GM23248 (cell line): Measurements from ENCODE around the gene LPIN1. TPM values are rescaled to one million over a fixed set of nuclear protein-coding genes. Genes with fewer than 3 reads are reported as not detected.
"Not testable (repeated sequence)": the region's sequence is repeated elsewhere in the genome, so short reads cannot be mapped to it uniquely, and the experiment has no call there.

Experiments
- DNase-seq: peaks from one replicate; pipeline ENCODE4 v3.0.0-alpha.2; 2015
- H2AFZ ChIP-seq: fragments of 200-600 bp; sonication (generic); 2 replicates; pipeline ENCODE4 v1.6.1; 2016; ENCODE audit warnings: antibody characterized with exemption
- H3F3A ChIP-seq: fragments of 200-600 bp; sonication (generic); 2 replicates; pipeline ENCODE4 v1.6.1; 2016; ENCODE audit warnings: mild to moderate bottlenecking, antibody characterized with exemption, mixed run types; ENCODE audit not compliant: insufficient read depth
- H3K27ac ChIP-seq: fragments of 200-600 bp; sonication (generic); 2 replicates; pipeline ENCODE4 v1.5.1; 2016; ENCODE audit warnings: mild to moderate bottlenecking
- H3K27me3 ChIP-seq: fragments of 200-600 bp; sonication (generic); replicated peaks from 2 replicates; pipeline ENCODE4 v1.6.1; 2016; ENCODE audit warnings: mild to moderate bottlenecking; ENCODE audit not compliant: insufficient read depth
- H3K36me3 ChIP-seq: fragments of 200-600 bp; sonication (generic); 2 replicates; pipeline ENCODE4 v1.6.1; 2016; ENCODE audit warnings: low read depth, mild to moderate bottlenecking
- H3K4me1 ChIP-seq: fragments of 200-600 bp; sonication (generic); 2 replicates; pipeline ENCODE4 v1.6.1; 2016; ENCODE audit warnings: mild to moderate bottlenecking; ENCODE audit not compliant: insufficient read depth
- H3K4me2 ChIP-seq: fragments of 200-600 bp; sonication (generic); one replicate; pipeline ENCODE4 v1.6.1; 2016; ENCODE audit warnings: mild to moderate bottlenecking; ENCODE audit not compliant: unreplicated experiment
- H3K4me3 ChIP-seq: fragments of 200-600 bp; sonication (generic); 2 replicates; pipeline ENCODE4 v1.5.1; 2016; ENCODE audit warnings: mild to moderate bottlenecking
- H3K79me2 ChIP-seq: fragments of 200-600 bp; sonication (generic); 2 replicates; pipeline ENCODE4 v1.6.1; 2016; ENCODE audit warnings: mild to moderate bottlenecking; ENCODE audit not compliant: insufficient read depth
- H3K9ac ChIP-seq: fragments of 200-600 bp; sonication (generic); 2 replicates; pipeline ENCODE4 v1.6.1; 2016; ENCODE audit warnings: mild to moderate bottlenecking
- H3K9me2 ChIP-seq: fragments of 200-600 bp; sonication (generic); 2 replicates; pipeline ENCODE4 v1.6.1; 2016; ENCODE audit warnings: mixed run types, mild to moderate bottlenecking, moderate library complexity; ENCODE audit not compliant: insufficient read depth
- H3K9me3 ChIP-seq: fragments of 200-600 bp; sonication (generic); one replicate; pipeline ENCODE4 v1.6.1; 2017; ENCODE audit warnings: low read depth
- H4K20me1 ChIP-seq: fragments of 200-600 bp; sonication (generic); 2 replicates; pipeline ENCODE4 v1.6.0; 2016; ENCODE audit not compliant: insufficient read depth
- EZH2 ChIP-seq: fragments of 200-600 bp; sonication (generic); IDR thresholded peaks from 2 replicates; pipeline ENCODE4 v1.6.1; 2018; ENCODE audit warnings: antibody characterized with exemption, mild to moderate bottlenecking; ENCODE audit not compliant: insufficient read depth, poor library complexity, severe bottlenecking
- EZH2phosphoT487 ChIP-seq: fragments of 200-600 bp; sonication (generic); IDR thresholded peaks from 2 replicates; pipeline ENCODE4 v1.6.1; 2018; ENCODE audit warnings: antibody characterized with exemption, moderate library complexity, mild to moderate bottlenecking, low read depth; ENCODE audit not compliant: insufficient read depth
- WGBS, 2 experiments: methylation state at CpG; one replicate each; pipeline ENCODE4 v1.1.6; 2015 to 2017; ENCODE audit warnings: low lambda C conversion rate in 2 of 2, low coverage in 1 of 2; ENCODE audit errors: missing lambda C conversion rate in 2 of 2; 5-methylcytosine and 5-hydroxymethylcytosine counted together
- in situ Hi-C: fragments of 300-500 bp; cut with MboI; formaldehyde crosslinking; loops from 2 replicates; pipeline ENCODE4 v1.15.0; 2020
- polyA plus RNA-seq: library from polyadenylated mRNA; unstranded; fragments of >200 nt; fragmentation: Nextera tagmentation; extraction: Ambion mirVana; gene quantifications from 2 replicates; pipeline ENCODE4 v1.2.1, GENCODE V29; 2016
- total RNA-seq: library from RNA; depleted of rRNA; stranded (reverse); fragments of >200 nt; shearing (Covaris generic); gene quantifications from 2 replicates; pipeline ENCODE4 v1.2.3, GENCODE V29; 2014

Gene LPIN1
- total and polyA plus RNA-seq, 2 experiments from 2014 or later: 11.2 to 12.6 TPM

- Histone ChIP-seq H4K20me1 (no peaks in the 10 kb centered on the region), H3F3A (no peaks in the 10 kb centered on the region), H2AFZ (no peak overlapping the region), H3K79me2 (no peaks in the 10 kb centered on the region), H3K9me3 (no peaks in the 10 kb centered on the region), H3K27me3 (no peaks in the 10 kb centered on the region), H3K4me1 (no peaks in the 10 kb centered on the region), H3K4me3 (no peak overlapping the region), H3K36me3 (no peaks in the 10 kb centered on the region), H3K27ac (no peak overlapping the region), H3K4me2 (no peak overlapping the region), H3K9me2 (no peaks in the 10 kb centered on the region), H3K9ac (no peak overlapping the region)
- 2 to 4% methylated on average over 2 of the region's 2 CpGs for WGBS, 2 experiments
- TF ChIP-seq EZH2 (no peak), EZH2phosphoT487 (no peak)
- DNase-seq: no peak
- in situ Hi-C loops: loop anchor here (25.0 kb wide), 1 partner anchor 1170 kb away; no protein-coding TSS in a partner anchor
These were observed 95.9 kb downstream of the LPIN1 start for GRCh38 chr2:11842336-11842735.

DNA sequence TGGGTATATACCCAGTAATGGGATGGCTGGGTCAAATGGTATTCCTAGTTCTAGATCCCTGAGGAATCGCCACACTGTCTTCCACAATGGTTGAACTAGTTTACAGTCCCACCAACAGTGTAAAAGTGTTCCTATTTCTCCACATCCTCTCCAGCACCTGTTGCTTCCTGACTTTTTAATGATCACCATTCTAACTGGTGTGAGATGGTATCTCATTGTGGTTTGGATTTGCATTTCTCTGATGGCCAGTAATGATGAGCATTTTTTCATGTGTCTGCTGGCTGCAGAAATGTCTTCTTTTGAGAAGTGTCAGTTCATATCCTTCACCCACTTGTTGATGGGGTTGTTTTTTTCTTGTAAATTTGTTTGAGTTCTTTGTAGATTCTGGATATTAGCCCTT lies 98.4 kb downstream of the LPIN1 start:
- not testable (repeated sequence) for H3K79me2 ChIP-seq, H3K4me1 ChIP-seq, H3K9me3 ChIP-seq, H3K4me2 ChIP-seq, DNase-seq, H3K27me3 ChIP-seq, H3K9me2 ChIP-seq, H3K9ac ChIP-seq, H3K27ac ChIP-seq, H4K20me1 ChIP-seq, H3K36me3 ChIP-seq, H3F3A ChIP-seq, H3K4me3 ChIP-seq, H2AFZ ChIP-seq
- in situ Hi-C loops: loop anchor here (25.0 kb wide), 1 partner anchor 1168 kb away; no protein-coding TSS in a partner anchor
- WGBS, 2 experiments: 27 to 100% methylated on average over 1 of the region's 1 CpG

DNA sequence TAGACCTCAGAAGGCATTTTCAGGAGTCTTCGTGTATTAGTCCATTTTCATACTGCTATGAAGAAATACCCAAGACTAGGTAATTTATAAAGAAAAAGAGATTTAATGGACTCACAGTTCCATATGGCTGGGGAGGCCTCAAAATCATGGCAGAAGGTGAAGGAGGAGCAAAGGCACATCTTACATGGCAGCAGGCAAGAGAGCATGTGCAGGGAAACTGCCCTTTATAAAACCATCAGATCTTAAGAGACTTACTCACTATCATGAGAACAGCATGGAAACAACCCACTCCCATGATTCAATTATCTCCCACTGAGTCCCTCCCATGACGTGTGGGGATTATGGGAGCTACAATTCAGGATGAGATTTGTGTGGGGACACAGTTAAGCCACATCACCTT lies 101.5 kb downstream of the LPIN1 start:
- not testable (repeated sequence) for H2AFZ ChIP-seq, H3F3A ChIP-seq, H3K27ac ChIP-seq, H3K27me3 ChIP-seq, H3K36me3 ChIP-seq, H3K9me3 ChIP-seq, H3K79me2 ChIP-seq, H3K4me2 ChIP-seq, H3K4me3 ChIP-seq, H3K9ac ChIP-seq, H4K20me1 ChIP-seq, H3K4me1 ChIP-seq, DNase-seq, H3K9me2 ChIP-seq
- in situ Hi-C loops: loop anchor here (25.0 kb wide), 1 partner anchor 1164 kb away; no protein-coding TSS in a partner anchor
- 36 to 45% methylated on average over 2 of the region's 2 CpGs for WGBS, 2 experiments

DNA sequence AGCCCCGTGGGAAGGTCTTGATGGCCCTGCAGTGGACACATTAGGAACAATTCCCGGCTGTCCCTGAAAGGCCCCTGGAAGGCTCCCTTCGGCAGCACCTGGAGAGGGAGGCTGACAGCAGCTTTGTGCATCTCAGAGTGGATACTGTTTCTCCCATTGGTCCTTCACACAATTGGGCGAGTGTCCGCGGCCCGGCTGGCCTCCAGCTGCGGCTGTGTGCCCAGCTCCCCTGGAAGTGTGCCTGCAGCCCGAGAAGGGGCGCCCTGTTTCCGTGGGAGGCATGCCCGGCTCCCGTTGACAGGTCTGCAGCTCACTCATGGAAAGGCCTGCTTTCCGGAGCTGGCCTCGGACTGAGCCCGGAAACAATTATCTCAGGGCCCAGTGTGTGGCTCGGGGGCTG lies 103.7 kb downstream of the LPIN1 start:
- in situ Hi-C loops: no loop called here
- no peak overlapping the region for H3K9ac ChIP-seq

DNA sequence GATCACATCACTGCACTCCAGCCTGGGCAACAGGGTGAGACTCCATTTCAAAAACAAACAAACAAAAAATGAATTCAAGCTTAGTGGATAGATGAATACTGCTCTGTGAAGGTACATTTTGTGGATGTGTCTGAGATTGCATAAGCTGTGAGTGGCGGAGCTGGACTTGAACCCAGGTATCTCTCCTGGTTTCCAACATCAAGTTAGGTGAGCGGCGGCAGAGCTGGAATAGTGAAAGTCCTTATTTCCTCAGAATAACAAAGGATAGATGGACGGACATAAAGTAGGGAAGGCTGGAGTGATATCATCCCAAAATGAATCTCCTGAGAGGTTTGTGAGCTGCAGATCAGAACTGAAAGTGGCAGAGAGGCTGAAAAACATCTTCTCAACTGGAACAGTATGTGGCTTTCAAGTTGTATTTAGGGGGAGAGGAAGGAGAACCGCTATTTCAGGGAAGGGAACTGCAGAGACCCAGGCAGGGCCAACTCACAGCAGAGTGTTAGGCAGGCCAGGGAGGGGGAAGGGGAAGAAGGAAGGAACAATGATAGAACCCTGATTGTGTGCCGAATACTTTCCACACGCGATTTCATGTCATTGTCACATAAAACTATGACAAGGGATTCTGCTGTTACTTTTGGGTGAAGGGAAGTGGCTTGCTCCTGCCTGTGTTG lies 106.2 kb downstream of the LPIN1 start:
- Histone ChIP-seq H3K9ac (no peak overlapping the region), H3K27me3 (peaks cover 8% of the 10 kb centered on the region; the same call in 1 of the 2 replicates), H3K27ac (no peak overlapping the region), H2AFZ (no peak overlapping the region), H3K9me3 (no peaks in the 10 kb centered on the region), H3K4me3 (no peak overlapping the region), H3F3A (no peaks in the 10 kb centered on the region), H3K9me2 (no peaks in the 10 kb centered on the region), H3K36me3 (no peaks in the 10 kb centered on the region), H4K20me1 (no peaks in the 10 kb centered on the region), H3K4me2 (no peak overlapping the region), H3K4me1 (no peaks in the 10 kb centered on the region), H3K79me2 (no peaks in the 10 kb centered on the region)
- DNase-seq: no peak
- TF ChIP-seq EZH2 (no peak), EZH2phosphoT487 (no peak)
- WGBS, 2 experiments: 78 to 81% methylated on average over 8 of the region's 8 CpGs
- in situ Hi-C loops: no loop called here

More for the DNA sequence above, 103.7 kb downstream of the LPIN1 start:
- Histone ChIP-seq H3K9me3 (no peaks in the 10 kb centered on the region), H4K20me1 (no peaks in the 10 kb centered on the region), H3K27me3 (peaks cover 3% of the 10 kb centered on the region; the same call in 1 of the 2 replicates), H3K4me2 (no peak overlapping the region), H3K4me1 (no peaks in the 10 kb centered on the region), H3K36me3 (no peaks in the 10 kb centered on the region), H3K4me3 (no peak overlapping the region), H3F3A (no peaks in the 10 kb centered on the region), H3K79me2 (no peaks in the 10 kb centered on the region), H3K9me2 (no peaks in the 10 kb centered on the region), H3K27ac (no peak overlapping the region), H2AFZ (no peak overlapping the region)
- TF ChIP-seq EZH2: no peak
- no peak for DNase-seq
- WGBS, 2 experiments: 61 to 66% methylated on average over 14 to 17 of the region's 17 CpGs
